Measurements from ENCODE around the gene STRADA.

GRCh38 chr17:63766754-63767153, 25.2 kb upstream of the STRADA start:
- no peak for TF ChIP-seq CTCF (IDR thresholded peaks at IDR 0.05)
- TF ChIP-seq POLR2A (IDR thresholded peaks at IDR 0.05): no peak
